ENCODE data around the gene FBXO9.

DNA sequence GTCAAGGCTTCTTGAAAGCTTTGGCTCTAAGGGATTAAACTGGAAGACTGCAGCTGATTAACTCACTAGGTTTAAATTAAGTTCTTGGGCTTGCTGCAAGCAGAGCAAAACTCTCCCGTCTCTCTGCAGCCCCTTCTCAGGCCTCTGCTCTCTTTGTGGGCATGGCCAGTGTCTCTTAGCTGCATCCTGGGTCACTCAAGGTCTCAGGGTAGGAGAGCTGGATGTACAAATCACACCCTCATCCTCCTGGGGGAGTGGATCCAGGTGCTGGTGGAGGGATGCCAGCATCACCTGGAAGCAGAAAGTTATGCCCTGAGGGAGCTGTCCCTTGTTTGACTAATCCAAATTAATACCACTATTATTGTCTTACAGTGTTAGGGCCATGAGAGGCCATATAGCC, 47.7 kb downstream of the FBXO9 start:
- TF ChIP-seq, protein P1, sequence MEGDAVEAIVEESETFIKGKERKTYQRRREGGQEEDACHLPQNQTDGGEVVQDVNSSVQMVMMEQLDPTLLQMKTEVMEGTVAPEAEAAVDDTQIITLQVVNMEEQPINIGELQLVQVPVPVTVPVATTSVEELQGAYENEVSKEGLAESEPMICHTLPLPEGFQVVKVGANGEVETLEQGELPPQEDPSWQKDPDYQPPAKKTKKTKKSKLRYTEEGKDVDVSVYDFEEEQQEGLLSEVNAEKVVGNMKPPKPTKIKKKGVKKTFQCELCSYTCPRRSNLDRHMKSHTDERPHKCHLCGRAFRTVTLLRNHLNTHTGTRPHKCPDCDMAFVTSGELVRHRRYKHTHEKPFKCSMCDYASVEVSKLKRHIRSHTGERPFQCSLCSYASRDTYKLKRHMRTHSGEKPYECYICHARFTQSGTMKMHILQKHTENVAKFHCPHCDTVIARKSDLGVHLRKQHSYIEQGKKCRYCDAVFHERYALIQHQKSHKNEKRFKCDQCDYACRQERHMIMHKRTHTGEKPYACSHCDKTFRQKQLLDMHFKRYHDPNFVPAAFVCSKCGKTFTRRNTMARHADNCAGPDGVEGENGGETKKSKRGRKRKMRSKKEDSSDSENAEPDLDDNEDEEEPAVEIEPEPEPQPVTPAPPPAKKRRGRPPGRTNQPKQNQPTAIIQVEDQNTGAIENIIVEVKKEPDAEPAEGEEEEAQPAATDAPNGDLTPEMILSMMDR (IDR thresholded peaks at IDR 0.05): no peak
- no peak for TF ChIP-seq POLR2A (IDR thresholded peaks at IDR 0.05)
